HG03175 (cell line): ENCODE data around the gene ZNF547.
"Not testable (repeated sequence)": the region's sequence is repeated elsewhere in the genome, so short reads cannot be mapped to it uniquely, and the experiment has no call there.

ENCODE experiments used
- ATAC-seq: cut with Tn5 transposase; IDR thresholded peaks from one replicate; pipeline ENCODE4 v1.9.1; 2021; ENCODE audit warnings: mild to moderate bottlenecking, moderate library complexity; ENCODE audit not compliant: unreplicated experiment

ZNF547 gene

DNA sequence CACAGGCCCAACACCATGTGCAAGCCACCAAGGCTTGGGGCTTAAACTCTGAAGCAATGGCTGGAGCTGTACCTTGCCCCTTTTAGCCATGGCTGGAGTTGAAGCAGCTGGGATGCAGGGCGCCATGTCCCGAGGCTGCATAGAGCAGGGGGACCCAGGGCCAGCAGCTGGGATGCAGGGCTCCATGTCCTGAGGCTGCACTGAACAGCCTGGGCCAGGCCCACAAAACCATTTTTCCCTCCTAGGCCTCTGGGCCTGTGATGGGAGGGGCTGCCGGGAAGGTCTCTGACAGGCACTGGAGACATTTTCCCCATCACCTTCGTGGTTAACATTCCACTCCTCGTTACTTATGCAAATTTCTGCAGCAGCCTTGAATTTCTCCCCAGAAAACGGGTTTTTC, 10.8 kb downstream of the ZNF547 start:
- no peak for ATAC-seq

DNA sequence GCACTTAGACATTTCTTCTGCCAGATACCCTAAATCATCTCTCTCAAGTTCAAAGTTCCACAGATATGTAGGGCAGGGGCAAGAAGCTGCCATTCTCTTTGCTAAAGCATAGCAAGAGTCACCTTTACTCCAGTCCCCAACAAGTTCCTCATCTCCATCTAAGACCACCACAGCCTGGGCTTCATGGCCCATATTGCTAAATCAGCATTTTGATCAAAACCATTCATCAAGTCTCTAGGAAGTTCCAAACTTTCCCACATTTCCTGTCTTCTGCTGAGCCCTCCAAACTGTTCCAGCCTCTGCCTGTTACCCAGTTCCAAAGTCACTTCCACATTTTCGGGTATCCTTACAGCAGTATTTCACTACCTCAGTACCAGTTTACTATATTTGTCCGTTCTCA, 11.3 kb downstream of the ZNF547 start:
- ATAC-seq: not testable (repeated sequence)

GRCh38 chr19:57376151-57376550, 12.8 kb downstream of the ZNF547 start:
- no peak for ATAC-seq

DNA sequence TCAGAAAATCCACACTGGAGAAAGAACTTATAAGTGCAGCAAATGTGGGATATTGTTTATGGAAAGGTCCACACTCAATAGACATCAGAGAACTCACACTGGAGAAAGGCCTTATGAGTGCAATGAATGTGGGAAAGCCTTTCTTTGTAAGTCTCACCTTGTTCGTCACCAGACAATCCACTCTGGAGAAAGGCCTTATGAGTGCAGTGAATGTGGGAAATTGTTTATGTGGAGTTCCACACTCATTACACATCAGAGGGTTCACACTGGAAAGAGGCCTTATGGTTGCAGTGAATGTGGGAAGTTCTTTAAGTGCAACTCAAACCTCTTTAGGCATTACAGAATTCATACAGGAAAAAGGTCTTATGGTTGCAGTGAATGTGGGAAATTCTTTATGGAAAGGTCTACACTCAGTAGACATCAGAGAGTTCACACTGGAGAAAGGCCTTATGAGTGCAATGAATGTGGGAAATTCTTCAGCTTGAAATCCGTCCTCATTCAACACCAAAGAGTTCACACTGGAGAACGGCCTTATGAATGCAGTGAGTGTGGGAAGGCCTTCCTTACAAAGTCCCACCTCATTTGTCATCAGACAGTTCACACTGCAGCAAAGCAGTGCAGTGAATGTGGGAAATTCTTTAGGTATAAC, 14.3 kb downstream of the ZNF547 start:
- no peak for ATAC-seq

DNA sequence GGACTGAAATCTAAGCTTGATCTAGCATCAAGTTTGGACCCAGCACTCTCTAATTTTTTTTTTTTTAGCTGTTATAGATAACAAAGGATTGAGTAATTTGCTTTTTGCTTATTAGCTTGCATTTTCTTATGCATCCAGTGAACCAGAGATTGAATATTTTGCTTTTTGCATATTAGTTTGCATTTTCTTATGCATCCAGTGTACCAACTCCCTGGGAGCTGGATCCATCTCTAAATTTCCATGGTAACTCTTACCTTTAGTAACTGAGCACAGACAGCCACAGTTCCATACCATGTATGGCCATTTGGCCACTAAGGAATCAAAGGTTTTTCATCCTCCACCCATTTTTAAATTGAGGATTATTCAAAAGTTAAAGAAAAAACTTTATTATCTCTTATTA, 17.6 kb downstream of the ZNF547 start:
- no peak for ATAC-seq

- ATAC-seq: no peak
These were observed 19.6 kb downstream of the ZNF547 start for GRCh38 chr19:57382806-57383488.

DNA sequence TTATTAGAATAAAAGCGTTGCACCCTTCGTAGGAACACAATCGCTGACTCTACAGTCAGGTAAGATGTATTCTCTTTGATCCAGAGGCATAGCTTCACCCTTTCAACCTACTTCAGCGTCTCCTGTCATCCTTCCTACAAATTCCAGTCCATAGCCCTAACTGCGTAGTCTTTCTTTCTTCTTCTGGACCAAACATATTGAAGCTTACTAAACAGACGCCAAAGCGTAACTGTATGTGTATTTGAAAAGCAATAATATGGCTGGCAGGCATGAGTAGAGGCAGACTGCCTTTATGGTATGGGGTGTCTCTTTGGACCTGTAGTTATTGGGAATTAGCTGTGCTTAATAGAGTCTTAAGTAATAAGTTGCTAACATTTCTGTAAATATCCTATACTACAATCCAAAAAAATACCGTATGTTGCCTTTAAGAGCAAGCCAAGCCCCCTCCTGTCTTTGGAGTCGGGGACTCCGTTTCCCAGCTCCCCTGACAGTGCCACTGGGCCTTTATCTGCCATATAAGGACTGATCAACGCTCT, 25.9 kb downstream of the ZNF547 start:
- ATAC-seq: no peak

- peak; percentile 98 for ATAC-seq
These were observed 26.6 kb downstream of the ZNF547 start, which contains the start of gene ZNF548 for GRCh38 chr19:57389730-57390598. TSS of gene ZNF548 (plus strand) at chr19:57389854. CDS start at chr19:57390100, 246 bp downstream.

GRCh38 chr19:57395710-57396109, 32.4 kb downstream of the ZNF547 start:
- ATAC-seq: no peak

DNA sequence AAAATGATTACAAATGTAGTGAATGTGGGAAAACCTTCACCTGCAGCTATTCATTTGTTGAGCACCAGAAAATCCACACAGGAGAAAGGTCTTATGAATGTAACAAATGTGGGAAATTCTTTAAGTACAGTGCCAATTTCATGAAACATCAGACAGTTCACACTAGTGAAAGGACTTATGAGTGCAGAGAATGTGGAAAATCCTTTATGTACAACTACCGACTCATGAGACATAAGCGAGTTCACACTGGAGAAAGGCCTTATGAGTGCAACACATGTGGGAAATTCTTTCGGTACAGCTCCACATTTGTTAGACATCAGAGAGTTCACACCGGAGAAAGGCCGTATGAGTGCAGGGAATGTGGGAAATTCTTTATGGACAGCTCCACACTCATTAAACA, 35.5 kb downstream of the ZNF547 start:
- no peak for ATAC-seq

GRCh38 chr19:57403737-57404563, 40.6 kb downstream of the ZNF547 start:
- ATAC-seq: no peak

DNA sequence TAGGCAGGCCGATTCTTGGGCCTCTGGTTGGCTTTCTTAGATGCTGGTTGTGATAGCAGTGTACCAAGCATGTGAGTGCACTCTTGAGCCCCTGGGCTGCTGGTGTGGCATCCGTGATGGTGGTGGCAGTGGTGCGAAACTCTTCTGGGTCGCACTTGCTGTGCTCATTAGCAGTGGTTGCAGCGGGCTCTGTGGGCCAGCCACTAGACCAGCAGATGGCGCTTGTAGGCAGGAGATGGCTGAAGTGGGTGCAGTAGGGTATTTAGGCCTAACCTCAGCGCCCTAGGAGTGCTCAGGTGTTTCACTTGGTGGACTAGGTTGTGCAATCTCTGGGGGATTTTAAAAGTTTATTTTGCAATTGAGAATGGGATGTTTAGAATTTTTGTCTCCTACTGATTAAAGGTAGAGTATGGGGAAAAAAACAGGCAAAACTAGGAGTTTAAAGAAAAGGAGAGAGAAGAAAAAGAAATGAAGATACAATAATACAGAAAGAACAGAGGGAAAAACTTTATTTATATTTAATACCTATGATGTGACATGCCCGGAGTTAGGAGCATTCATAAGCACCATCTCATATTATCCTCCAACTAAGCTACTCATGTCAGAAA, 43.3 kb downstream of the ZNF547 start:
- no peak for ATAC-seq

DNA sequence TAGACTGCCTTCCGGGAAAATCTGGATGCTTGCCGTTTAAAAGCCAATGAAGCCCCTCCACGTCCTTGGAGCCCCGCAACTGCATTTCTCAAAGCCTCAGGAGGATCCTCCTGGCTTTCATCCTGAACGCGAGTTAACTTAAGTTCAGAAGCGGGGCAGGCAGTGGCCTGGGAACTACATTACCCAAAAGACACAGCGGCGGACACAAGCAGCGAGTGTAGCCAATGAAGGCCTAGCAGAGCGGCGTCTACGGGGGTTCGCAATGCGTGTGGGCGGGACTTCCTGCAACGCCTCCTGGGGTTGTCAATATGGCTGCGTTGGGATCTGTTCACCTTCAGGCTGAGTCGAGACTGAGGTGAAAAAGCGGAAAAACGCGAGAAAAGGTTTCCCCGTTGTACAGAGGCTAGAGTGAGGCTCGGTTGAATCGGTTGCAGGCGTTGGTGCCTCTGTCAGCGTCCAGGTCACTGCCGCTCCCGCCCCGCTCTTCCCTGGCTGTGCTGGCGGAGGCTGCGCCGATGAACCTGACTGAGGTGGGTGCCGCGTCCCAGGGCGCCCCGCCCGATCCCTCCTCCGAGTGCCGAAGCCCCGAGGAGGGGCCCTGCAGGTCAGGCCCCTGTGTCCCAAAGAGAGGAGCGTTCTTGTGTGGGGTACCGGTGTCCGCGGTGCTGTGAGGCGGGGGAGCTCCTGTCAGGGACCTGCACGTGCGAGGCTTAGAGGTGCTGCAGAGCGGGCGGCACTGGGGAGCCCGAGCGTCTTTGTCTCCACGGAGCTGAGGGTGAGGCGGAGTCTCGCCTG, 47.7 kb downstream of the ZNF547 start, which contains the start of gene ZNF17:
TSS of gene ZNF17 (plus strand) at position 285 of the 795 bp plus-strand sequence. CDS start 2,455 bp downstream, outside the sequence.
- peak; percentile 99 for ATAC-seq

DNA sequence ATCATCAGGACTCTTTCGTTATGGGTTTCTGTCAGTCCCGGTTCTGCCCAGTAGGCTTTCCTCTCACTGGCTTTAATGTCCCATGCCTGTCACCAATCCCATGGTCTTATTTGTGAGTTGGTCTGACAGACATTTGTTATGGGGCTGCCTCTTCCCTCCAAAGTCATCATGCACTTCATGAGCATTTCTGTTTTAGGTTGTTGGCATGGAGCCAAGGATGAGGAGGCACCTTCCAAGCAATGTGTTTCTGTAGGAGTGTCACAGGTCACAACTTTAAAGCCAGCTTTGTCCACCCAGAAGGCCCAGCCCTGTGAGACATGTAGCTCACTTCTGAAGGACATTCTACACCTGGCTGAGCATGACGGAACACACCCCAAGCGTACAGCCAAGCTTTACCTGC, 56.1 kb downstream of the ZNF547 start:
- ATAC-seq: no peak

DNA sequence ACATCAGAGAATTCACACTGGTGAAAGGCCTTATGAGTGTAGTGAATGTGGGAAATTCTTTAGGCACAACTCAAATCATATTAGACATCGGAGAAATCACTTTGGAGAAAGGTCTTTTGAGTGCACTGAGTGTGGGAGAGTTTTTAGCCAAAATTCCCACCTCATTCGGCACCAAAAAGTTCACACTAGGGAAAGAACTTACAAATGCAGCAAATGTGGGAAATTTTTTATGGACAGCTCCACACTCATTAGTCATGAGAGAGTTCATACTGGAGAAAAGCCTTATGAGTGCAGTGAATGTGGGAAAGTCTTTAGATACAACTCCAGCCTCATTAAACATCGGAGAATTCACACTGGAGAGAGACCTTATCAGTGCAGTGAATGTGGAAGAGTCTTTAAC, 57.7 kb downstream of the ZNF547 start:
- no peak for ATAC-seq
